Tibial nerve (tissue), 3 donors: ENCODE data around the gene ZCCHC24.

ENCODE experiments used
- CTCF ChIP-seq, 5 experiments: fragments of 200-600 bp in 3 of 5; fragments of 450-650 bp in 2 of 5; sonication (generic) in 3 of 5; IDR thresholded peaks; one replicate each; pipeline ENCODE4 v1.5.1; 2016 to 2019; ENCODE audit warnings: antibody characterized with exemption in 5 of 5, mild to moderate bottlenecking in 3 of 5, moderate library complexity in 2 of 5
- POLR2A ChIP-seq, 2 donors: fragments of 450-650 bp; IDR thresholded peaks; one replicate each; pipeline ENCODE4 v1.6.1; 2017; ENCODE audit warnings: antibody characterized with exemption in 2 of 2, mild to moderate bottlenecking in 2 of 2, moderate library complexity in 2 of 2

GRCh38 chr10:79457256-79457785 lies 11.9 kb upstream of the ZCCHC24 start:
- TF ChIP-seq CTCF (IDR thresholded peaks at IDR 0.05) (no peak), POLR2A (IDR thresholded peaks at IDR 0.05) (no peak)
